HepG2 (cell line): Measurements from ENCODE around the gene ARCN1. TPM values are rescaled to one million over a fixed set of nuclear protein-coding genes. Genes with fewer than 3 reads are reported as not detected.

Experiments
- ATAC-seq: fragments of 200-7000 bp; cut with Tn5 transposase; 3 replicates; pipeline ENCODE4 v1.9.1; 2020; ENCODE audit warnings: mild to moderate bottlenecking, moderate library complexity
- BruUV-seq: library from RNA; stranded (reverse); fragments of 400-500 nt; replicated peaks from 2 replicates; lab custom pipeline; 2021; lab: Mats Ljungman, UMichigan
- CTCF ChIA-PET: fragments of 300-600 bp; formaldehyde crosslinking; extraction: SDS; loops from one replicate; lab custom pipeline; 2021; ENCODE audit warnings: low total read pairs, inconsistent platforms, low intra/inter-chr PET ratio; lab: Yijun Ruan, JAX
- POLR2A ChIA-PET: fragments of 350-600 bp; sonication (Branson Sonifier 250); formaldehyde crosslinking; loops from one replicate; lab custom pipeline; 2020; ENCODE audit warnings: antibody characterized with exemption, inconsistent platforms; lab: Yijun Ruan, JAX
- DNase-seq: peaks from one replicate; pipeline ENCODE4 v3.0.0-alpha.2; 2015; ENCODE audit warnings: low spot score
- FAIRE-seq: peaks from 3 replicates; lab custom pipeline; 2011; peaks lifted over from hg19 to GRCh38; lab: Jason Lieb, UNC
- H2AFZ ChIP-seq: one replicate; pipeline ENCODE4 v1.6.1; 2011; ENCODE audit warnings: low read length, inconsistent platforms
- H3K27ac ChIP-seq: fragments of 300-600 bp; 3 replicates; pipeline ENCODE4 v1.8.0; 2011; ENCODE audit warnings: mixed run types, mild to moderate bottlenecking, mixed read lengths, low read length, inconsistent platforms; ENCODE audit not compliant: insufficient read depth; ENCODE audit errors: extremely low read length
- H3K27me3 ChIP-seq, 2 experiments: fragments of 200-600 bp in 1 of 2; 2 replicates in 1 of 2; 3 replicates in 1 of 2; pipeline versions ENCODE4 v1.6.0 to v1.8.0; 2011; ENCODE audit warnings: low read length in 2 of 2, mild to moderate bottlenecking in 2 of 2, moderate library complexity in 2 of 2, inconsistent platforms in 1 of 2; ENCODE audit not compliant: insufficient read depth in 2 of 2, control insufficient read depth in 1 of 2
- H3K36me3 ChIP-seq, 2 experiments: fragments of 200-600 bp in 1 of 2; replicated peaks in 1 of 2; 2 replicates in 1 of 2; 3 replicates in 1 of 2; pipeline versions ENCODE4 v1.5.1 to v1.8.0; 2011; ENCODE audit warnings: low read length in 2 of 2, inconsistent platforms in 1 of 2; ENCODE audit not compliant: insufficient read depth in 2 of 2, control insufficient read depth in 1 of 2
- H3K4me1 ChIP-seq: 2 replicates; pipeline ENCODE4 v1.5.1; 2012; ENCODE audit warnings: low read length, inconsistent platforms; ENCODE audit not compliant: insufficient read depth
- H3K4me2 ChIP-seq: 2 replicates; pipeline ENCODE4 v1.6.0; 2011; ENCODE audit warnings: low read depth, low read length, inconsistent platforms
- H3K4me3 ChIP-seq, 3 experiments: fragments of 200-600 bp in 1 of 3; sonication (generic), shearing (Covaris generic) in 1 of 3; replicated peaks in 1 of 3; 2 replicates each; pipeline ENCODE4 v1.5.1; 2011 to 2016; ENCODE audit warnings: low read length in 3 of 3, inconsistent platforms in 2 of 3, low read depth in 2 of 3, mild to moderate bottlenecking in 2 of 3, control low read depth in 1 of 3, mixed read lengths in 1 of 3; ENCODE audit not compliant: insufficient read depth in 1 of 3
- H3K79me2 ChIP-seq: one replicate; pipeline ENCODE4 v1.6.1; 2011; ENCODE audit warnings: low read length, inconsistent platforms; ENCODE audit not compliant: insufficient read depth
- H3K9ac ChIP-seq: 2 replicates; pipeline ENCODE4 v1.6.0; 2011; ENCODE audit warnings: mild to moderate bottlenecking, low read depth, low read length, inconsistent platforms; ENCODE audit not compliant: insufficient read depth
- H3K9me3 ChIP-seq: 2 replicates; pipeline ENCODE4 v1.5.1; 2012; ENCODE audit warnings: mild to moderate bottlenecking, low read length
- H4K20me1 ChIP-seq: 2 replicates; pipeline ENCODE4 v1.6.0; 2011; ENCODE audit warnings: inconsistent platforms, mild to moderate bottlenecking, low read length, moderate library complexity; ENCODE audit not compliant: insufficient read depth
- CBFB ChIP-seq: sonication (generic); formaldehyde crosslinking; IDR thresholded peaks from 2 replicates; pipeline ENCODE4 v1.4.0; 2020; ENCODE audit warnings: missing genetic modification reagents
- FOSL2 ChIP-seq: sonication (generic); formaldehyde crosslinking; IDR thresholded peaks from 2 replicates; pipeline ENCODE4 v1.4.0; 2020; ENCODE audit warnings: missing genetic modification reagents
- GZF1 ChIP-seq: sonication (generic); formaldehyde crosslinking; IDR thresholded peaks from 2 replicates; pipeline ENCODE4 v1.5.1; 2020; ENCODE audit warnings: mild to moderate bottlenecking, missing genetic modification reagents
- KAT7 ChIP-seq: IDR thresholded peaks from 2 replicates; pipeline ENCODE4 v1.6.1; 2018; ENCODE audit warnings: borderline replicate concordance, missing compliant biosample characterization
- NPAS2 ChIP-seq: sonication (generic); formaldehyde crosslinking; IDR thresholded peaks from 2 replicates; pipeline ENCODE4 v1.8.0; 2022; ENCODE audit warnings: mild to moderate bottlenecking, missing genetic modification reagents, borderline replicate concordance
- POLR2G ChIP-seq: fragments of 200-400 bp; formaldehyde crosslinking; IDR thresholded peaks from 2 replicates; pipeline ENCODE4 v1.6.1; 2018; ENCODE audit warnings: mild to moderate bottlenecking, low read depth, low read length, moderate library complexity
- REL ChIP-seq: sonication (generic); formaldehyde crosslinking; conservative IDR thresholded peaks from 2 replicates; pipeline ENCODE4 v1.8.0; 2022; ENCODE audit warnings: mild to moderate bottlenecking, missing genetic modification reagents, moderate library complexity
- SCMH1 ChIP-seq: sonication (generic); formaldehyde crosslinking; IDR thresholded peaks from 2 replicates; pipeline ENCODE4 v1.9.0; 2021; ENCODE audit warnings: missing genetic modification reagents, mild to moderate bottlenecking, borderline replicate concordance
- SIX1 ChIP-seq: sonication (generic); formaldehyde crosslinking; IDR thresholded peaks from 2 replicates; pipeline ENCODE4 v1.4.0; 2020; ENCODE audit warnings: missing genetic modification reagents, borderline replicate concordance
- ZFP36 ChIP-seq: fragments of 150-350 bp; IDR thresholded peaks from 2 replicates; pipeline ENCODE4 v1.6.1; 2018; ENCODE audit warnings: borderline replicate concordance, low read length, low read depth; ENCODE audit not compliant: partially characterized antibody
- ZNF335 ChIP-seq: sonication (generic); formaldehyde crosslinking; IDR thresholded peaks from 2 replicates; pipeline ENCODE4 v1.4.0; 2020; ENCODE audit warnings: missing genetic modification reagents
- ZNF543 ChIP-seq: sonication (generic); formaldehyde crosslinking; IDR thresholded peaks from 2 replicates; pipeline ENCODE4 v1.4.0; 2020; ENCODE audit warnings: mild to moderate bottlenecking, missing genetic modification reagents
- ZNF644 ChIP-seq: IDR thresholded peaks from 2 replicates; pipeline ENCODE4 v1.6.1; 2016; ENCODE audit warnings: low read depth
- ZNF678 ChIP-seq: sonication (generic); formaldehyde crosslinking; IDR thresholded peaks from 2 replicates; pipeline ENCODE4 v1.4.0; 2020; ENCODE audit warnings: mild to moderate bottlenecking, missing genetic modification reagents
- WGBS: methylation state at CpG from one replicate; pipeline ENCODE4 v1.1.6; 2017; ENCODE audit warnings: low lambda C conversion rate; 5-methylcytosine and 5-hydroxymethylcytosine counted together
- in situ Hi-C: cut with HindIII; loops from 2 replicates; pipeline ENCODE4 v1.10.0; 2017; ENCODE audit warnings: low pct_unique_long_range_greater_than_20kb; ENCODE audit not compliant: extremely low pct_ligation_motif_present
- intact Hi-C: fragments of 100-400 bp; cut with micrococcal nuclease; formaldehyde crosslinking; loops from one replicate; pipeline ENCODE4 v1.10.0; 2022; ENCODE audit not compliant: unreplicated experiment
- polyA plus RNA-seq, 8 experiments: library from polyadenylated mRNA; depleted of rRNA in 3 of 8; stranded (reverse) in 7 of 8; unstranded in 1 of 8; fragments of >200 nt; fragmentation: Illumina TruSeq in 4 of 8; extraction: Trizol in 4 of 8; gene quantifications; 2 replicates each; pipeline versions ENCODE4 v1.2.1 to v1.2.3, GENCODE V29; 2011 to 2016; ENCODE audit warnings: low read depth in 4 of 8, missing spikeins in 1 of 8, mixed read lengths in 1 of 8; ENCODE audit not compliant: insufficient read depth in 1 of 8
- total RNA-seq, 5 experiments: library from RNA; depleted of rRNA; stranded (reverse); fragments of >200 nt; fragmentation: Illumina TruSeq; extraction: Trizol; gene quantifications; 2 replicates each; pipeline ENCODE4 v1.2.3, GENCODE V29; 2016; ENCODE audit warnings: low read depth in 1 of 5
- TF ChIP-seq, protein P1 (sequence below): sonication (generic); formaldehyde crosslinking; IDR thresholded peaks from 2 replicates; pipeline ENCODE4 v1.9.0; 2021; ENCODE audit warnings: missing genetic modification reagents, mild to moderate bottlenecking, borderline replicate concordance
- TF ChIP-seq, protein P2 (sequence below): sonication (generic); formaldehyde crosslinking; IDR thresholded peaks from 2 replicates; pipeline ENCODE4 v1.4.0; 2020; ENCODE audit warnings: missing genetic modification reagents

Gene ARCN1
- total and polyA plus RNA-seq, 2 of the 13 experiments (the other 11 are each of a cell fraction or from before 2014, with no cell fraction given): 148 to 200 TPM

DNA sequence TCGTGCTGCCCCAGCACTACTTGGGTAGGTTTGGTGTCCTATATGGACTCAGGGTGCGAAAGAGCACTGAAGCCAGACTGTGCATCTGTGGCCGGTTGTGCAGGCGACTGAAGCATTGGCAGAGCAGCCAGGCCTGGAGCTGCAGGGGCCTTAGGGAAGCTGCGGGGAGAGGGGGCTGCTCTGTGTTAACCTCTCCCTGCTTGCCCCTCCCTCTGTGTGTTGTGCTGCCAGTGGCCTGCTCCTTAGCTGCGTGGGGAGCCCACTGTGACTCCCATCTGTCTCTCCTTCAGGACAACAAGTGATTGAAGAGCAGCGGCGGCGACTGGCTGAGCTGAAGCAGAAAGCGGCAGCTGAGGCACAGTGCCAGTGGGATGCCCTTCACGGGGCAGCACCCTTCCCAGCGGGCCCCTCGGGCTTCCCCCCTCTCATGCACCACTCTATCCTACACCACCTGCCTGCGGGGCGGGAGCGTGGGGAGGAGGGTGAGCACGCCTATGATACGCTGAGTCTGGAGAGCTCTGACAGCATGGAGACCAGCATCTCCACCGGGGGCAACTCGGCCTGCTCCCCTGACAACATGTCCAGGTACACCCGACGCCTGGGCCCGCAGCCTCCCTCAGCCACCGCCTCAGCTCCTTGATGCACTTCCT, 73.0 kb downstream of the ARCN1 start (continued):
- TF ChIP-seq ZNF335 (CRISPR knock-in tag): no peak
- TF ChIP-seq KAT7 (CRISPR knock-in tag): no peak

DNA sequence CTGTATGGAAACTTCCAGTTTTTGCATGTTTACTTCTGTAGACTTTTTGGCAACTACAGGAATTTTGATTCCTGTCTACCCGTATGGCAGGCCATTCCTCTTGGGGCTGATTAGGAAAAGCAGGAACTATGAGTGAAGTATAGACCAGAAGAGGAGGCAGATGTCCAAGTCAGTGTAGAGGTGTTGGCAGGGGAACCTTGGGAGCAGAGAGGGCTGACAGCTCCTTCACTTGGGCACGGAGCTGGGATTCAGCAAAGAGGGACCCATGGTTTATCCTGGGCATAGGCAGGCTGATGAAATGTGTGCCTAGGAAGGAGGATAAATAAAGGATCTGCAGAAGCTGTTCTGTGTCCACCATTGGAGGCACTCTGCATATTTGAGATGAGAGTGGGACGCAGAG, 74.2 kb downstream of the ARCN1 start:
- Histone ChIP-seq H3K36me3 (peaks cover 19 to 50% of the 10 kb centered on the region in 2 experiments; a peak in 4 of 5 replicates), H3K79me2 (no peaks in the 10 kb centered on the region), H3K9ac (no peak overlapping the region), H2AFZ (no peak overlapping the region), H3K4me1 (peaks cover 22% of the 10 kb centered on the region), H3K9me3 (no peaks in the 10 kb centered on the region), H3K4me3 (no peak overlapping the region), H4K20me1 (no peaks in the 10 kb centered on the region), H3K27ac (no peak overlapping the region), H3K27me3 (no peaks in the 10 kb centered on the region), H3K4me2 (no peak overlapping the region)
- TF ChIP-seq NPAS2 (CRISPR knock-in tag) (no peak), ZFP36 (no peak), FOSL2 (CRISPR knock-in tag) (no peak), ZNF543 (CRISPR knock-in tag) (no peak), ZNF678 (CRISPR knock-in tag) (no peak), SCMH1 (CRISPR knock-in tag) (no peak), REL (no peak), POLR2G (no peak), CBFB (no peak), GZF1 (CRISPR knock-in tag) (no peak), SIX1 (CRISPR knock-in tag) (no peak), ZNF644 (CRISPR knock-in tag) (no peak)
- TF ChIP-seq, protein P1, sequence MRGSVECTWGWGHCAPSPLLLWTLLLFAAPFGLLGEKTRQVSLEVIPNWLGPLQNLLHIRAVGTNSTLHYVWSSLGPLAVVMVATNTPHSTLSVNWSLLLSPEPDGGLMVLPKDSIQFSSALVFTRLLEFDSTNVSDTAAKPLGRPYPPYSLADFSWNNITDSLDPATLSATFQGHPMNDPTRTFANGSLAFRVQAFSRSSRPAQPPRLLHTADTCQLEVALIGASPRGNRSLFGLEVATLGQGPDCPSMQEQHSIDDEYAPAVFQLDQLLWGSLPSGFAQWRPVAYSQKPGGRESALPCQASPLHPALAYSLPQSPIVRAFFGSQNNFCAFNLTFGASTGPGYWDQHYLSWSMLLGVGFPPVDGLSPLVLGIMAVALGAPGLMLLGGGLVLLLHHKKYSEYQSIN (CRISPR knock-in tag): no peak
- TF ChIP-seq, protein P2, sequence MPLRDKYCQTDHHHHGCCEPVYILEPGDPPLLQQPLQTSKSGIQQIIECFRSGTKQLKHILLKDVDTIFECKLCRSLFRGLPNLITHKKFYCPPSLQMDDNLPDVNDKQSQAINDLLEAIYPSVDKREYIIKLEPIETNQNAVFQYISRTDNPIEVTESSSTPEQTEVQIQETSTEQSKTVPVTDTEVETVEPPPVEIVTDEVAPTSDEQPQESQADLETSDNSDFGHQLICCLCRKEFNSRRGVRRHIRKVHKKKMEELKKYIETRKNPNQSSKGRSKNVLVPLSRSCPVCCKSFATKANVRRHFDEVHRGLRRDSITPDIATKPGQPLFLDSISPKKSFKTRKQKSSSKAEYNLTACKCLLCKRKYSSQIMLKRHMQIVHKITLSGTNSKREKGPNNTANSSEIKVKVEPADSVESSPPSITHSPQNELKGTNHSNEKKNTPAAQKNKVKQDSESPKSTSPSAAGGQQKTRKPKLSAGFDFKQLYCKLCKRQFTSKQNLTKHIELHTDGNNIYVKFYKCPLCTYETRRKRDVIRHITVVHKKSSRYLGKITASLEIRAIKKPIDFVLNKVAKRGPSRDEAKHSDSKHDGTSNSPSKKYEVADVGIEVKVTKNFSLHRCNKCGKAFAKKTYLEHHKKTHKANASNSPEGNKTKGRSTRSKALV: no peak
- ATAC-seq (no peak), DNase-seq (no peak), FAIRE-seq (no peak)
- POLR2A ChIA-PET: interaction anchor here (1.2 kb wide), 1 partner anchor 26 kb away, joined by 3 read pairs; no protein-coding TSS in a partner anchor
- in situ Hi-C loops (no loop called here), intact Hi-C loops (no loop called here)
- CTCF ChIA-PET: no interaction called here
- BruUV-seq: no TSS peak
- WGBS: 100% methylated on average over 3 of the region's 3 CpGs
